HCT116 (cell line): ENCODE data around the gene ZBTB20. TPM values are rescaled to one million over a fixed set of nuclear protein-coding genes. Genes with fewer than 3 reads are reported as not detected.

Source experiments
- ATAC-seq: fragments of 200-7000 bp; cut with Tn5 transposase; 2 replicates; pipeline ENCODE4 v1.9.1; 2020; ENCODE audit warnings: mild to moderate bottlenecking, moderate library complexity
- BruUV-seq: library from RNA; stranded (reverse); fragments of 400-500 nt; replicated peaks from 2 replicates; lab custom pipeline; 2021; lab: Mats Ljungman, UMichigan
- CTCF ChIA-PET: fragments of 300-600 bp; sonication (Branson Sonifier 250); formaldehyde crosslinking; loops from one replicate; lab custom pipeline; 2021; ENCODE audit warnings: antibody characterized with exemption; lab: Charles Lee
- POLR2A ChIA-PET: fragments of 300-600, 350-600 bp; sonication (Branson Sonifier 250); formaldehyde crosslinking; loops from one replicate; lab custom pipeline; 2021; ENCODE audit warnings: antibody characterized with exemption; lab: Charles Lee
- RAD21 ChIA-PET, 2 experiments: fragments of 300-600 bp; sonication (Branson Sonifier 250); formaldehyde crosslinking; loops; one replicate each; lab custom pipeline; 2023; ENCODE audit warnings: low total read pairs in 2 of 2; ENCODE audit not compliant: uncharacterized antibody in 2 of 2, unreplicated experiment in 2 of 2, low non-redundant PET in 1 of 2; lab: Charles Lee
- DNase-seq: peaks from one replicate; pipeline ENCODE4 v3.0.0-alpha.2; 2010; ENCODE audit warnings: low read depth, low spot score
- H2AFZ ChIP-seq: fragments of 200-600 bp; shearing (Covaris generic), sonication (generic); 2 replicates; pipeline ENCODE4 v1.6.1; 2017; ENCODE audit warnings: low read depth, mixed run types, mixed read lengths, antibody characterized with exemption, low read length; ENCODE audit not compliant: poor library complexity, severe bottlenecking
- H3K27ac ChIP-seq: 2 replicates; pipeline ENCODE4 v1.5.1; 2012; ENCODE audit warnings: low read depth, low read length
- H3K27me3 ChIP-seq: fragments of 200-600 bp; sonication (generic); 2 replicates; pipeline ENCODE4 v1.6.1; 2016; ENCODE audit warnings: mixed run types, low read length, mixed read lengths; ENCODE audit not compliant: insufficient read depth
- H3K36me3 ChIP-seq, 2 experiments: fragments of 200-500 bp in 1 of 2; fragments of 200-600 bp in 1 of 2; sonication (Bioruptor generic) in 1 of 2; sonication (generic) in 1 of 2; 2 replicates each; pipeline versions ENCODE4 v1.5.1 to v1.6.1; 2014 to 2016; ENCODE audit warnings: low read length in 2 of 2, inconsistent platforms in 1 of 2, mixed read lengths in 1 of 2, mixed run types in 1 of 2; ENCODE audit not compliant: insufficient read depth in 2 of 2, control insufficient read depth in 1 of 2
- H3K4me1 ChIP-seq, 2 experiments: fragments of 200-600 bp in 1 of 2; sonication (generic) in 1 of 2; 2 replicates each; pipeline versions ENCODE4 v1.5.1 to v1.6.1; 2012 to 2017; ENCODE audit warnings: low read length in 2 of 2, inconsistent platforms in 1 of 2, mild to moderate bottlenecking in 1 of 2, mixed read lengths in 1 of 2, mixed run types in 1 of 2, moderate library complexity in 1 of 2; ENCODE audit not compliant: insufficient read depth in 2 of 2, control insufficient read depth in 1 of 2
- H3K4me2 ChIP-seq: fragments of 200-600 bp; sonication (generic); 2 replicates; pipeline ENCODE4 v1.6.1; 2017; ENCODE audit warnings: mixed run types, low read length, mixed read lengths
- H3K4me3 ChIP-seq, 2 experiments: fragments of 200-600 bp in 1 of 2; sonication (generic) in 1 of 2; replicated peaks in 1 of 2; 2 replicates each; pipeline ENCODE4 v1.5.1; 2011 to 2016; ENCODE audit warnings: low read length in 2 of 2, control low read depth in 1 of 2, low read depth in 1 of 2, mild to moderate bottlenecking in 1 of 2, mixed read lengths in 1 of 2, mixed run types in 1 of 2
- H3K79me2 ChIP-seq: fragments of 200-600 bp; sonication (generic); 2 replicates; pipeline ENCODE4 v1.6.1; 2017; ENCODE audit warnings: mild to moderate bottlenecking, mixed run types, low read length, moderate library complexity, mixed read lengths; ENCODE audit not compliant: insufficient read depth
- H3K9ac ChIP-seq: fragments of 200-600 bp; sonication (generic); 2 replicates; pipeline ENCODE4 v1.6.1; 2016; ENCODE audit warnings: low read length, mixed read lengths
- H3K9me2 ChIP-seq: fragments of 200-600 bp; sonication (generic), shearing (Covaris generic); 2 replicates; pipeline ENCODE4 v1.6.1; 2017; ENCODE audit warnings: mixed run types, mild to moderate bottlenecking, moderate library complexity; ENCODE audit not compliant: insufficient read depth
- H3K9me3 ChIP-seq, 2 experiments: fragments of 200-500 bp in 1 of 2; fragments of 200-600 bp in 1 of 2; sonication (Bioruptor generic) in 1 of 2; sonication (generic) in 1 of 2; 2 replicates each; pipeline ENCODE4 v1.6.1; 2014 to 2017; ENCODE audit warnings: low read length in 2 of 2, mixed read lengths in 2 of 2, inconsistent platforms in 1 of 2, low read depth in 1 of 2, mild to moderate bottlenecking in 1 of 2, mixed run types in 1 of 2, moderate library complexity in 1 of 2; ENCODE audit not compliant: control insufficient read depth in 1 of 2, insufficient read depth in 1 of 2
- H4K20me1 ChIP-seq: fragments of 200-600 bp; sonication (generic), shearing (Covaris generic); 2 replicates; pipeline ENCODE4 v1.6.1; 2017; ENCODE audit warnings: mixed run types, mild to moderate bottlenecking, moderate library complexity; ENCODE audit not compliant: insufficient read depth
- CEBPB ChIP-seq: IDR thresholded peaks from 2 replicates; pipeline ENCODE4 v1.6.1; 2012; ENCODE audit warnings: low read depth
- ELF1 ChIP-seq: IDR thresholded peaks from 2 replicates; pipeline ENCODE4 v1.6.1; 2012; ENCODE audit warnings: low read depth, borderline replicate concordance
- EZH2 ChIP-seq: fragments of 200-600 bp; sonication (generic); IDR thresholded peaks from 2 replicates; pipeline ENCODE4 v1.6.1; 2017; ENCODE audit warnings: antibody characterized with exemption, mixed run types
- JUND ChIP-seq: IDR thresholded peaks from 2 replicates; pipeline ENCODE4 v1.6.1; 2012
- RAD21 ChIP-seq: IDR thresholded peaks from 2 replicates; pipeline ENCODE4 v1.6.1; 2012; ENCODE audit warnings: low read depth, mild to moderate bottlenecking
- SIN3A ChIP-seq: IDR thresholded peaks from 2 replicates; pipeline ENCODE4 v1.6.1; 2012; ENCODE audit warnings: low read depth
- SP1 ChIP-seq: IDR thresholded peaks from 2 replicates; pipeline ENCODE4 v1.6.1; 2012; ENCODE audit warnings: low read depth
- SRF ChIP-seq: IDR thresholded peaks from 2 replicates; pipeline ENCODE4 v1.6.1; 2012; ENCODE audit warnings: low read depth
- YY1 ChIP-seq: IDR thresholded peaks from 2 replicates; pipeline ENCODE4 v1.6.1; 2011; ENCODE audit warnings: low read length, low read depth, moderate library complexity, mild to moderate bottlenecking; ENCODE audit not compliant: insufficient replicate concordance; ENCODE audit errors: extremely low read depth
- ZNF274 ChIP-seq: fragments of 200-500 bp; sonication (Bioruptor generic); IDR thresholded peaks from 2 replicates; pipeline ENCODE4 v1.6.1; 2014; ENCODE audit warnings: mild to moderate bottlenecking, low read depth, low read length, inconsistent platforms
- intact Hi-C: fragments of 100-400 bp; cut with micrococcal nuclease; formaldehyde crosslinking; loops from 2 replicates; pipeline ENCODE4 v1.10.0; 2022
- total RNA-seq: library from RNA; stranded (reverse); gene quantifications from one replicate; pipeline ENCODE4 v1.2.1, GENCODE V29; 2021; ENCODE audit not compliant: unreplicated experiment
- TF ChIP-seq, protein P1 (sequence below): IDR thresholded peaks from 2 replicates; pipeline ENCODE4 v1.6.1; 2012

Gene ZBTB20
- total RNA-seq, 1 experiment from 2014 or later = 42.1 TPM

DNA sequence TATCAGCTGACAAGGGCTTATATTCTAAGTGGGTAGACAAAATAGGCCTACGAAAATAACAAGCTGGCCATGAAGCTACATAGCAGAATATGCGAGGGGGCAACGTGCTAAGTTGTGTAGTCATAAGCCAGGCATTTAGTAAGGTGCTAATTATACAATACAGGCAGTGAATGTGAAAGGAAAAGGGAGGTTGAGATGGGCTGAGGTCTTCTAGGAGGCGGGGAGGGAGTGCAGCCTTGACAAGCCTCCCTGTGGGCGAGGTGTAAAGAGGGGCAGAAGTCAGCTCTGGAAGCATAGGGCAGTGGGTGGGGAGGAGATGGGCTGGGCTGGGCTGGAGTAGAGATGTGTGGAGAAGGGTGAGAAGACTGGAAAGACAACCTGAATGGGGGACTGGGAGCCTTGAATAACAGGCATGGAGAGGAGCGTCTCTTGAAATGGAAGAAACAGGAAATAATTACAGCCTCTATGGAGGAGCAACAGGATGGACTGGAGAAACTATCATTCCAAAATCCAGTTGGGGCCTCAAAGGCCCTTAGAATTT is 852.1 kb downstream of the ZBTB20 start:
- Histone ChIP-seq H3K9ac (no peak overlapping the region), H4K20me1 (no peaks in the 10 kb centered on the region), H3K27ac (no peak overlapping the region), H3K27me3 (no peaks in the 10 kb centered on the region), H3K9me2 (no peaks in the 10 kb centered on the region), H3K36me3 (no peaks in the 10 kb centered on the region), H3K4me3 (no peak overlapping the region), H3K4me2 (no peak overlapping the region), H3K9me3 (no peaks in the 10 kb centered on the region), H3K4me1 (peaks cover 0 to 9% of the 10 kb centered on the region in 2 experiments; a peak in 1 of 4 replicates), H2AFZ (no peak overlapping the region), H3K79me2 (no peaks in the 10 kb centered on the region)
- TF ChIP-seq ELF1 = no peak
- intact Hi-C loops = no loop called here
- ChIA-PET POLR2A (no interaction called here), RAD21 (no interaction called here), CTCF (no interaction called here)
- DNase-seq (no peak), ATAC-seq (no peak)
- BruUV-seq = no TSS peak

DNA sequence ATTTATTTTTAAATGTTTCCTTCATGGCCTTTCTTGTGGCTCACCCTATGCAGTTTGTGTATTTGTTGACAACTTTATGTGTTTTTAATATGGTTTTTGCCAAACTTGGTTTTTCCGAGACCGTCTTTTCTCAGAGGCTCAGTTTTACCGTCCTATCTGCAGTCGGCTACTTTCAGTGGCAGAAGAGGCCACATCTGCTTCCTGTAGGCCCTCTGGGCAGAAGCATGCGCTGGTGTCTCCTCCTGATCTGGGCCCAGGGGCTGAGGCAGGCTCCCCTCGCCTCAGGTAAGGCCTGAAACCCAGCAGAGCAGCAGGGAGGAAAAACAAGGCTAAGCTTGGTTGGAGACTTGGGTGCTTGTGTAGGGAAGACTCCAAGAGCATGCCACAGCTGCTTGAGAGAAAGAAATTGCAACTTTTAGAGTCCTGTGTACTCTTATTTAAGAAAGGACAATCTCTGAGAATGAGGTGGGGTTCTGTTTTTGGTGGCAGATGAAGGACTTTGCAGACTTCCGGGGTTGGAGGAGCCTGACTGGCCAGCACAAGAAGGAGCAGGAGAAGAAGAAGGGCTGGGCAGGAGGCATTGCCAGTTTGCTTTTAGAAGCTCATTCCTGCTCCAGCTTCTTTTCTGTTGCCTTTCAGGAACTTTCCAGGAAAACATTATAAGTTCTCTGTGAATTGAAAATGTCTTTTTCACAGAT is 853.1 kb downstream of the ZBTB20 start, which contains the start of gene TIGIT:
Gene TIGIT, plus strand, starts transcription at position 191 of the 698 bp plus-strand sequence. Its CDS starts 34 bp downstream, at position 225.
- POLR2A ChIA-PET = no interaction called here
- Histone ChIP-seq H3K4me1 (peaks cover 0 to 9% of the 10 kb centered on the region in 2 experiments; a peak in 1 of 4 replicates), H3K9me2 (no peaks in the 10 kb centered on the region), H2AFZ (no peak within 1 kb of the TSS), H4K20me1 (no peaks in the 10 kb centered on the region), H3K4me3 (no peak within 1 kb of the TSS), H3K4me2 (no peak within 1 kb of the TSS), H3K9ac (no peak within 1 kb of the TSS), H3K27me3 (no peaks in the 10 kb centered on the region), H3K79me2 (no peaks in the 10 kb centered on the region)
- intact Hi-C loops = no loop called here
- CTCF ChIA-PET = no interaction called here
- ATAC-seq (no peak), DNase-seq (no peak)
- no TSS peak for BruUV-seq
- TF ChIP-seq RAD21 (no peak), ELF1 (no peak), JUND (no peak), SRF (no peak), EZH2 (no peak), ZNF274 (no peak), YY1 (no peak), CEBPB (no peak), SIN3A (no peak), SP1 (no peak)
- TF ChIP-seq, protein P1, sequence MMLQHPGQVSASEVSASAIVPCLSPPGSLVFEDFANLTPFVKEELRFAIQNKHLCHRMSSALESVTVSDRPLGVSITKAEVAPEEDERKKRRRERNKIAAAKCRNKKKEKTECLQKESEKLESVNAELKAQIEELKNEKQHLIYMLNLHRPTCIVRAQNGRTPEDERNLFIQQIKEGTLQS = no peak
- TF ChIP-seq, all 23 proteins: peak for 0
- Histone ChIP-seq H3K36me3 (no peaks in the 10 kb centered on the region), H3K9me3 (no peaks in the 10 kb centered on the region), H3K27ac (no peak within 1 kb of the TSS)
- RAD21 ChIA-PET = no interaction called here
